IMR-90 (cell line): ENCODE data around the gene RCCD1. TPM values are rescaled to one million over a fixed set of nuclear protein-coding genes. Genes with fewer than 3 reads are reported as not detected.

Experiments used
- ATAC-seq: fragments of 200-7000 bp; cut with Tn5 transposase; 2 replicates; pipeline ENCODE4 v1.9.1; 2020; ENCODE audit warnings: low read depth, mild to moderate bottlenecking, moderate library complexity
- BruUV-seq: library from RNA; stranded (reverse); fragments of 400-500 nt; replicated peaks from 2 replicates; lab custom pipeline; 2021; lab: Mats Ljungman, UMichigan
- CTCF ChIA-PET: fragments of 300-600 bp; formaldehyde crosslinking; extraction: SDS; loops from one replicate; lab custom pipeline; 2021; ENCODE audit warnings: antibody characterized with exemption; lab: Yijun Ruan, JAX
- POLR2A ChIA-PET: fragments of 300-600 bp; sonication (Branson Sonifier 250); formaldehyde crosslinking; loops from one replicate; lab custom pipeline; 2022; ENCODE audit warnings: antibody characterized with exemption; ENCODE audit not compliant: unreplicated experiment; lab: Charles Lee
- DNase-seq: peaks from one replicate; pipeline ENCODE4 v3.0.0; 2013
- H2AFZ ChIP-seq: replicated peaks from 2 replicates; pipeline ENCODE3; 2013; ENCODE audit warnings: low read length, mild to moderate bottlenecking; ENCODE audit not compliant: poor library complexity
- H2AK5ac ChIP-seq: 2 replicates; pipeline ENCODE4 v1.6.1; 2013; ENCODE audit warnings: low read depth, low read length, inconsistent platforms
- H2AK9ac ChIP-seq: replicated peaks from 2 replicates; pipeline ENCODE3; 2013; ENCODE audit warnings: mild to moderate bottlenecking, low read depth, low read length, moderate library complexity; ENCODE audit not compliant: poor library complexity
- H2BK120ac ChIP-seq: 2 replicates; pipeline ENCODE4 v1.6.1; 2013; ENCODE audit warnings: low read depth, low read length, inconsistent platforms
- H2BK15ac ChIP-seq: 3 replicates; pipeline ENCODE4 v1.6.1; 2013; ENCODE audit warnings: low read depth, low read length, inconsistent platforms
- H2BK20ac ChIP-seq: 2 replicates; pipeline ENCODE4 v1.6.1; 2013; ENCODE audit warnings: low read depth, mild to moderate bottlenecking, inconsistent platforms, low read length, moderate library complexity
- H2BK5ac ChIP-seq: 2 replicates; pipeline ENCODE4 v1.6.1; 2013; ENCODE audit warnings: mild to moderate bottlenecking, low read depth, low read length, inconsistent platforms; ENCODE audit not compliant: poor library complexity, severe bottlenecking
- H3K14ac ChIP-seq: replicated peaks from 2 replicates; pipeline ENCODE4 v1.6.1; 2013; ENCODE audit warnings: low read depth, low read length, inconsistent platforms
- H3K18ac ChIP-seq: 2 replicates; pipeline ENCODE4 v1.6.1; 2013; ENCODE audit warnings: low read depth, low read length, control low read depth
- H3K23ac ChIP-seq: 2 replicates; pipeline ENCODE4 v1.6.1; 2013; ENCODE audit warnings: low read depth, low read length, inconsistent platforms
- H3K27ac ChIP-seq: 2 replicates; pipeline ENCODE4 v1.5.1; 2013; ENCODE audit warnings: mild to moderate bottlenecking, control low read depth, low read length; ENCODE audit not compliant: insufficient read depth
- H3K27me3 ChIP-seq: 2 replicates; pipeline ENCODE4 v1.6.1; 2013; ENCODE audit warnings: low read length; ENCODE audit not compliant: control insufficient read depth, insufficient read depth
- H3K36me3 ChIP-seq: 2 replicates; pipeline ENCODE4 v1.6.1; 2013; ENCODE audit warnings: low read length, mixed read lengths; ENCODE audit not compliant: control insufficient read depth, insufficient read depth
- H3K4ac ChIP-seq: 2 replicates; pipeline ENCODE4 v1.6.1; 2013; ENCODE audit warnings: low read depth, low read length, inconsistent platforms
- H3K4me1 ChIP-seq: 2 replicates; pipeline ENCODE4 v1.6.1; 2013; ENCODE audit warnings: low read length, mixed read lengths; ENCODE audit not compliant: control insufficient read depth, insufficient read depth
- H3K4me2 ChIP-seq: 2 replicates; pipeline ENCODE4 v1.6.1; 2013; ENCODE audit warnings: low read depth, mild to moderate bottlenecking, control low read depth, low read length, moderate library complexity
- H3K4me3 ChIP-seq: 2 replicates; pipeline ENCODE4 v1.5.1; 2013; ENCODE audit warnings: low read depth, mild to moderate bottlenecking, control low read depth, low read length, moderate library complexity; ENCODE audit not compliant: insufficient read depth
- H3K56ac ChIP-seq: 2 replicates; pipeline ENCODE4 v1.6.1; 2013; ENCODE audit warnings: low read length, inconsistent platforms; ENCODE audit not compliant: insufficient read depth; ENCODE audit errors: extremely low read depth
- H3K79me1 ChIP-seq, 2 experiments: 2 replicates each; pipeline ENCODE4 v1.6.1; 2013; ENCODE audit warnings: low read length in 2 of 2, inconsistent platforms in 1 of 2, low read depth in 1 of 2
- H3K9ac ChIP-seq: 2 replicates; pipeline ENCODE4 v1.6.1; 2013; ENCODE audit warnings: low read depth, low read length, control low read depth
- H3K9me1 ChIP-seq: 2 replicates; pipeline ENCODE4 v1.6.1; 2013; ENCODE audit warnings: low read length, inconsistent platforms; ENCODE audit not compliant: insufficient read depth
- H3K9me3 ChIP-seq: 2 replicates; pipeline ENCODE4 v1.6.1; 2013; ENCODE audit warnings: low read length; ENCODE audit not compliant: control insufficient read depth, insufficient read depth
- H4K20me1 ChIP-seq: 2 replicates; pipeline ENCODE4 v1.6.1; 2013; ENCODE audit warnings: low read length, inconsistent platforms; ENCODE audit not compliant: insufficient read depth
- H4K5ac ChIP-seq: 2 replicates; pipeline ENCODE4 v1.6.1; 2013; ENCODE audit warnings: mild to moderate bottlenecking, low read depth, low read length, control low read depth
- H4K8ac ChIP-seq, 2 experiments: 2 replicates each; pipeline ENCODE4 v1.6.1; 2013; ENCODE audit warnings: low read depth in 2 of 2, low read length in 2 of 2, control low read depth in 1 of 2, inconsistent platforms in 1 of 2
- H4K91ac ChIP-seq: 2 replicates; pipeline ENCODE4 v1.6.1; 2013; ENCODE audit warnings: low read depth, low read length, inconsistent platforms; ENCODE audit not compliant: insufficient read depth
- CHD1 ChIP-seq: IDR thresholded peaks from 2 replicates; pipeline ENCODE4 v1.6.1; 2012; ENCODE audit warnings: low read depth, low read length, improper control_type of control experiment
- FOS ChIP-seq: fragments of 150-350 bp; IDR thresholded peaks from 2 replicates; pipeline ENCODE4 v1.6.1; 2016; ENCODE audit warnings: low read depth, low read length
- MAZ ChIP-seq: IDR thresholded peaks from 2 replicates; pipeline ENCODE4 v1.6.1; 2012; ENCODE audit warnings: low read depth, mild to moderate bottlenecking, low read length, improper control_type of control experiment, moderate library complexity, borderline replicate concordance
- MXI1 ChIP-seq: IDR thresholded peaks from 2 replicates; pipeline ENCODE4 v1.6.1; 2012; ENCODE audit warnings: low read depth, mild to moderate bottlenecking, low read length, moderate library complexity, borderline replicate concordance
- POLR2A ChIP-seq: IDR thresholded peaks from 2 replicates; pipeline ENCODE4 v1.6.1; 2012; ENCODE audit warnings: mild to moderate bottlenecking, low read depth, low read length
- RAD21 ChIP-seq: IDR thresholded peaks from 2 replicates; pipeline ENCODE4 v1.6.1; 2012; ENCODE audit warnings: low read length, improper control_type of control experiment
- SMC3 ChIP-seq: fragments of 150-350 bp; IDR thresholded peaks from 2 replicates; pipeline ENCODE4 v1.6.1; 2016; ENCODE audit warnings: low read depth, mild to moderate bottlenecking, antibody characterized with exemption, low read length, moderate library complexity
- WGBS, 2 experiments: methylation state at CpG; one replicate each; pipeline versions ENCODE4 v1.1.5 to v1.1.7; 2013; ENCODE audit warnings: missing lambda C conversion rate in 2 of 2; ENCODE audit not compliant: insufficient read length in 1 of 2; ENCODE audit errors: extremely low coverage in 2 of 2; 5-methylcytosine and 5-hydroxymethylcytosine counted together
- dilution Hi-C: fragments of 300-500 bp; cut with HindIII; formaldehyde crosslinking; loops from one replicate; pipeline ENCODE4 v1.14.3; 2018; ENCODE audit warnings: low sequenced_read_pairs; ENCODE audit not compliant: unreplicated experiment
- in situ Hi-C: fragments of 300-500 bp; cut with MboI; formaldehyde crosslinking; loops from 3 replicates; pipeline ENCODE4 v1.14.3; 2019; ENCODE audit warnings: low sequenced_read_pairs, inconsistent platforms, mixed read lengths
- intact Hi-C: fragments of 100-400 bp; cut with micrococcal nuclease; formaldehyde crosslinking; loops from 2 replicates; pipeline ENCODE4 v1.10.0; 2022
- polyA plus RNA-seq, 3 experiments: library from polyadenylated mRNA; depleted of rRNA; stranded (reverse); fragments of >200 nt; gene quantifications; 2 replicates each; pipeline ENCODE4 v1.2.3, GENCODE V29; 2012; ENCODE audit warnings: low replicate concordance in 1 of 3
- total RNA-seq: library from RNA; depleted of rRNA; stranded (reverse); fragments of >200 nt; gene quantifications from 2 replicates; pipeline ENCODE4 v1.2.3, GENCODE V29; 2012
- TF ChIP-seq, protein P1 (sequence below): conservative IDR thresholded peaks from 2 replicates; pipeline ENCODE4 v1.5.1; 2012; ENCODE audit warnings: mild to moderate bottlenecking, low read depth, low read length, improper control_type of control experiment

The RCCD1 gene
- total and polyA plus RNA-seq, 2 of the 4 experiments (the other 2 are of a cell fraction), result 3.9 to 9.9 TPM

DNA sequence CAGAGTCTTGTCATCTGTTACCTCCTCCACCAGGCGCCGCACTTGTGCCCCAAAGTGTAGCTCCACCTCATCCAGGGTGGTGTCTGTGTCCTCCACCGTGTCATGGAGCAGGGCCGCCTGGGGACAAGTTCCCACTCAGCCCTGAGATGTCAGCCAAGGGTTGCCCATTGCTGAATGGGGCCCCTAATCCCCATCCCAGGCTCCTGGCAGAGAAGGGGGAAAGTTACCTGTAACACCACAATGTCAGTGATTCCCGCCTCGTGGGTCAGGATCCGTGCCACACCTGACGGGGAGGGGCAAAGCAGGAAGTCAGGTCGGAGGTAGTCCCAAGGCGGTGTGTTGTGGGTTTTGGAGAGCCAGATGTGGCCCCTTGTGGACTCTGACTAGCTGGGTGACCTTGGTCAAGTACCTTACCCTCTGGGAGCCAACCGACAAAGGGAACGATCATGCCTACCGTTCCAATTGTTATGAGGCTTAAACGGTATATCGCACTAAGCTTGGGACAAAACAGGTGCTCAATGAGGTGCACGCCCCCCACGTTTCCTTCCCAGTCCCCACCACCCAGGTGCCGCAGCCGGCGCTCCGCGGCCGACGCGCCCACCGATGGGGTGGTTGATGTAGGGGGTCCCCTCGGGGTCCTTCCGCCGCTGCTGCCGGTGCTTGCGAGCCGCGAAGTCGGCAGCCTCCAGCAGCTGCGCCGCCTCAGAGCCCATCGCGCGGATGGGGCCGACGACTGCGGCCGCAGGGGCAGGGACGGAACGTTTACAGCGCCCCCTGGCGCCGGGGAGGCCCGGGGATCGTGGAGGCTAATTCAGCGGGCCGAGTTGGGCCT is 22.6 kb upstream of the RCCD1 start, which contains the start of gene HDDC3:
HDDC3 (minus strand) TSS at position 722 of the 832 bp plus-strand sequence; CDS start at position 713, 9 bp downstream.
- Histone ChIP-seq H3K36me3 (peaks cover 1% of the 10 kb centered on the region; the same call in 1 of the 2 replicates), H3K9me3 (no peaks in the 10 kb centered on the region), H3K4me1 (peaks cover 11% of the 10 kb centered on the region), H3K27me3 (no peaks in the 10 kb centered on the region), H3K9ac (peak within 1 kb of the TSS; percentile 70), H2BK5ac (peak within 1 kb of the TSS; percentile 7), H2BK120ac (peak within 1 kb of the TSS; percentile 45; the same call in 1 of the 2 replicates), H3K4ac (peak within 1 kb of the TSS; percentile 90), H3K14ac (peak within 1 kb of the TSS; percentile 88), H3K18ac (peak within 1 kb of the TSS; percentile 7; the same call in 1 of the 2 replicates), H3K27ac (peak within 1 kb of the TSS; percentile 22; the same call in 1 of the 2 replicates), H3K4me3 (peak within 1 kb of the TSS; percentile 81), H2AK5ac (peak within 1 kb of the TSS; percentile 87), H4K8ac (peak within 1 kb of the TSS; percentile 94 to 96), H2BK20ac (no peak within 1 kb of the TSS), H2AK9ac (peak within 1 kb of the TSS; percentile 48), H3K56ac (no peak within 1 kb of the TSS; the same call in 1 of the 2 replicates), H3K9me1 (peaks cover 13% of the 10 kb centered on the region), H4K20me1 (peaks cover 6% of the 10 kb centered on the region; the same call in 1 of the 2 replicates), H4K5ac (peak within 1 kb of the TSS; percentile 86), H4K91ac (peak within 1 kb of the TSS; percentile 80), H3K4me2 (peak within 1 kb of the TSS; percentile 96), H3K23ac (peak within 1 kb of the TSS; percentile 97; the same call in 1 of the 2 replicates), H2AFZ (peak within 1 kb of the TSS; percentile 95), H3K79me1 (peaks cover 17 to 43% of the 10 kb centered on the region in 2 experiments), H2BK15ac (0 out of 3 replicates have a peak within 1 kb of the TSS, but pooled peaks have one; percentile 7)
- ChIA-PET POLR2A (no interaction called here), CTCF (interaction anchor here (0.6 to 1.9 kb wide), 6 partner anchors 9 to 284 kb away, joined by 3 to 8 read pairs (median 4); partner anchors contain the start of gene MAN2A2)
- BruUV-seq, result no TSS peak
- ATAC-seq (peak; percentile 50), DNase-seq (peak; percentile 76)
- in situ Hi-C loops (no loop called here), dilution Hi-C loops (no loop called here), intact Hi-C loops (no loop called here)
- no peak for TF ChIP-seq CHD1
- TF ChIP-seq MAZ, result peak; percentile 72; the same call in 1 of the 2 replicates
- 0 out of 2 replicates have a peak, but pooled peaks have one; percentile 10 for TF ChIP-seq MXI1
- TF ChIP-seq RAD21, result peak; percentile 28
- TF ChIP-seq POLR2A, result no peak
- TF ChIP-seq SMC3, result 0 out of 2 replicates have a peak, but pooled peaks have one; percentile 30
- no peak for TF ChIP-seq FOS
- TF ChIP-seq, protein P1, sequence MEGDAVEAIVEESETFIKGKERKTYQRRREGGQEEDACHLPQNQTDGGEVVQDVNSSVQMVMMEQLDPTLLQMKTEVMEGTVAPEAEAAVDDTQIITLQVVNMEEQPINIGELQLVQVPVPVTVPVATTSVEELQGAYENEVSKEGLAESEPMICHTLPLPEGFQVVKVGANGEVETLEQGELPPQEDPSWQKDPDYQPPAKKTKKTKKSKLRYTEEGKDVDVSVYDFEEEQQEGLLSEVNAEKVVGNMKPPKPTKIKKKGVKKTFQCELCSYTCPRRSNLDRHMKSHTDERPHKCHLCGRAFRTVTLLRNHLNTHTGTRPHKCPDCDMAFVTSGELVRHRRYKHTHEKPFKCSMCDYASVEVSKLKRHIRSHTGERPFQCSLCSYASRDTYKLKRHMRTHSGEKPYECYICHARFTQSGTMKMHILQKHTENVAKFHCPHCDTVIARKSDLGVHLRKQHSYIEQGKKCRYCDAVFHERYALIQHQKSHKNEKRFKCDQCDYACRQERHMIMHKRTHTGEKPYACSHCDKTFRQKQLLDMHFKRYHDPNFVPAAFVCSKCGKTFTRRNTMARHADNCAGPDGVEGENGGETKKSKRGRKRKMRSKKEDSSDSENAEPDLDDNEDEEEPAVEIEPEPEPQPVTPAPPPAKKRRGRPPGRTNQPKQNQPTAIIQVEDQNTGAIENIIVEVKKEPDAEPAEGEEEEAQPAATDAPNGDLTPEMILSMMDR, result peak; percentile 94
- WGBS, 2 experiments, result 2% methylated on average over 8 of the region's 52 CpGs; no CpG with 5 or more reads in 1 of the 2 experiments
